Liver (tissue), 3 donors: ENCODE results near the gene YARS2.

Experiments
- CTCF ChIP-seq: fragments of 150-350 bp; IDR thresholded peaks from 2 replicates; pipeline ENCODE4 v1.5.1; 2017; ENCODE audit warnings: improper control_type of control experiment, low read depth, low read length; ENCODE audit not compliant: missing input control
- FOXA2 ChIP-seq: IDR thresholded peaks from 2 replicates; pipeline ENCODE4 v1.6.1; 2016; ENCODE audit warnings: antibody characterized with exemption
- RAD21 ChIP-seq, 2 donors: IDR thresholded peaks; 2 replicates each; pipeline ENCODE4 v1.6.1; 2016; ENCODE audit warnings: antibody characterized with exemption in 2 of 2, mild to moderate bottlenecking in 2 of 2
- REST ChIP-seq: IDR thresholded peaks from 2 replicates; pipeline ENCODE4 v1.6.1; 2016; ENCODE audit warnings: antibody characterized with exemption, mild to moderate bottlenecking
- SP1 ChIP-seq: IDR thresholded peaks from 2 replicates; pipeline ENCODE4 v1.6.1; 2018; ENCODE audit warnings: antibody characterized with exemption, mild to moderate bottlenecking
- TAF1 ChIP-seq: conservative IDR thresholded peaks from 2 replicates; pipeline ENCODE4 v1.6.1; 2016; ENCODE audit warnings: antibody characterized with exemption, mild to moderate bottlenecking
- donor health status: healthy.
- donor health status: healthy.

GRCh38 chr12:32765906-32766305 lies 10.2 kb upstream of the YARS2 start:
- TF ChIP-seq SP1, result no peak
- no peak for TF ChIP-seq CTCF
- TF ChIP-seq RAD21 (IDR thresholded peaks at IDR 0.05), result no peak
- no peak for TF ChIP-seq REST
- TF ChIP-seq TAF1, result no peak
- TF ChIP-seq FOXA2, result no peak
